ENCODE data around the gene DUOX1.

- TF ChIP-seq CTCF (IDR thresholded peaks at IDR 0.05) = no peak
- no peak for TF ChIP-seq POLR2A (IDR thresholded peaks at IDR 0.05)
Measured at GRCh38 chr15:45105586-45105985, 24.2 kb upstream of the DUOX1 start.
